Sigmoid colon (tissue), 7 donors: ENCODE results near the gene NATD1. TPM values are rescaled to one million over a fixed set of nuclear protein-coding genes. Genes with fewer than 3 reads are reported as not detected.
"Not testable (repeated sequence)": the region's sequence is repeated elsewhere in the genome, so short reads cannot be mapped to it uniquely, and the experiment has no call there.

ENCODE experiments used
- DNase-seq: peaks from one replicate; pipeline ENCODE4 v3.0.0-alpha.2; 2019
- H3K27ac ChIP-seq, 4 donors: fragments of 200-600 bp; sonication (generic); one replicate each; pipeline ENCODE4 v1.5.1; 2016 to 2019; ENCODE audit warnings: mild to moderate bottlenecking in 1 of 4
- H3K27me3 ChIP-seq, 3 donors: fragments of 200-600 bp; sonication (generic); one replicate each; pipeline ENCODE4 v1.5.1; 2019; ENCODE audit warnings: mild to moderate bottlenecking in 1 of 3
- H3K36me3 ChIP-seq, 4 donors: fragments of 200-600 bp; sonication (generic); one replicate each; pipeline ENCODE4 v1.5.1; 2016 to 2019
- H3K4me1 ChIP-seq, 4 donors: fragments of 200-600 bp; sonication (generic); one replicate each; pipeline ENCODE4 v1.5.1; 2017 to 2019
- H3K4me3 ChIP-seq, 4 donors: fragments of 200-600 bp; sonication (generic); one replicate each; pipeline ENCODE4 v1.5.1; 2017 to 2019; ENCODE audit warnings: mild to moderate bottlenecking in 2 of 4, moderate library complexity in 1 of 4
- H3K9me3 ChIP-seq, 4 donors: fragments of 200-600 bp in 3 of 4; sonication (generic) in 3 of 4; one replicate each; pipeline versions ENCODE4 v1.5.1 to v1.6.1; 2013 to 2019
- EP300 ChIP-seq, 4 donors: sonication (generic); formaldehyde crosslinking; IDR thresholded peaks; one replicate each; pipeline ENCODE4 v1.6.1; 2017; ENCODE audit warnings: antibody characterized with exemption in 4 of 4
- POLR2A ChIP-seq, 2 donors: fragments of 450-650 bp; IDR thresholded peaks; one replicate each; pipeline ENCODE4 v1.6.1; 2016; ENCODE audit warnings: antibody characterized with exemption in 2 of 2, mild to moderate bottlenecking in 2 of 2, moderate library complexity in 2 of 2
- POLR2AphosphoS5 ChIP-seq, 4 donors: sonication (generic); formaldehyde crosslinking; IDR thresholded peaks; one replicate each; pipeline ENCODE4 v1.6.1; 2017; ENCODE audit warnings: antibody characterized with exemption in 4 of 4
- WGBS, 2 donors: extraction: QIAGEN DNeasy Blood & Tissue Kit; methylation state at CpG; one replicate each; pipeline ENCODE4 v1.1.7; 2013; 5-methylcytosine and 5-hydroxymethylcytosine counted together
- intact Hi-C: fragments of 100-400 bp; cut with DNase I; formaldehyde crosslinking; loops from one replicate; pipeline ENCODE4 v1.15.1; 2023
- polyA plus RNA-seq, 3 donors: library from polyadenylated mRNA; stranded (reverse); fragments of 200-250 nt; gene quantifications; one replicate each; pipeline ENCODE4 v1.2.3, GENCODE V29; 2013
- total RNA-seq, 4 donors: library from RNA; depleted of rRNA; stranded (reverse); fragments of >200 nt; gene quantifications; one replicate each; pipeline ENCODE4 v1.1.0, GENCODE V29; 2016
- TF ChIP-seq, protein P1 (sequence below), 4 experiments: fragments of 450-650 bp in 3 of 4; fragments of 200-600 bp in 1 of 4; IDR thresholded peaks; one replicate each; pipeline ENCODE4 v1.5.1; 2016 to 2019; ENCODE audit warnings: antibody characterized with exemption in 4 of 4, mild to moderate bottlenecking in 3 of 4, moderate library complexity in 2 of 4
- donor health status: healthy with polysubstance abuse.
- donor health status: Bipolar disorder and iron deficiency.
- donor health status: healthy.

The NATD1 gene
- total and polyA plus RNA-seq, 7 donors: 2.5 to 13.8 (median 6.8) TPM

DNA sequence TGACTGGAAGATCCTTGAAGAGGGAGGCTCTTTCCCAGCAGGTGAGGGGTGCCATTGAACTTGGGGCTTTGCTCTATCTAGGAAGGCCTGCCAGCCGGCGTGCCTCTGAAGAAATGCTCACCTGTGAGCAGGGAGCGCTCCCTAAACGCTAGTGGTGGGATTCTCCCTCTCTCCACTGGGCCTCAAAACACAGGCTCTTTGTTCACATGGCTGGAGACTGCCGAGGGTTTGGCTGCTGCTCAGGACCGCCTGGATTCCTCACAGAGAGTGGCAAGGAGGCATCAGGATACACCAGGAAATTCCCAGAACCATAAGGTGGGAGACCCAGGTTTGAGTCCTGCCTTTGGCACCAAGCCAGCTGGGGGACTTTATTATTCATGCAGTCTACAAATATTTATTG is 21.7 kb downstream of the NATD1 start:
- Histone ChIP-seq H3K9me3 (peaks cover 0 to 3% (median 0%) of the 10 kb centered on the region in 4 donors), H3K4me3 (no peak overlapping the region), H3K4me1 (no peaks in the 10 kb centered on the region), H3K27me3 (no peaks in the 10 kb centered on the region), H3K27ac (no peak overlapping the region), H3K36me3 (no peaks in the 10 kb centered on the region)
- intact Hi-C loops: no loop called here
- WGBS, 2 donors: 68 to 82% methylated on average over 6 of the region's 6 CpGs
- no peak for DNase-seq
- no peak for TF ChIP-seq POLR2A (IDR thresholded peaks at IDR 0.05)

GRCh38 chr17:21228845-21229244 is 24.4 kb downstream of the NATD1 start:
- 87 to 93% methylated on average over 2 of the region's 2 CpGs for WGBS, 2 donors
- H3K36me3 ChIP-seq: no peaks in the 10 kb centered on the region
- H3K27ac ChIP-seq: no peak overlapping the region
- no peak for DNase-seq
- H3K4me3 ChIP-seq: no peak overlapping the region
- no peaks in the 10 kb centered on the region for H3K4me1 ChIP-seq
- peaks cover 0 to 3% (median 0%) of the 10 kb centered on the region in 4 donors for H3K9me3 ChIP-seq
- TF ChIP-seq EP300 (IDR thresholded peaks at IDR 0.05) (no peak), POLR2A (IDR thresholded peaks at IDR 0.05) (no peak), POLR2AphosphoS5 (IDR thresholded peaks at IDR 0.05) (no peak)
- TF ChIP-seq, protein P1, sequence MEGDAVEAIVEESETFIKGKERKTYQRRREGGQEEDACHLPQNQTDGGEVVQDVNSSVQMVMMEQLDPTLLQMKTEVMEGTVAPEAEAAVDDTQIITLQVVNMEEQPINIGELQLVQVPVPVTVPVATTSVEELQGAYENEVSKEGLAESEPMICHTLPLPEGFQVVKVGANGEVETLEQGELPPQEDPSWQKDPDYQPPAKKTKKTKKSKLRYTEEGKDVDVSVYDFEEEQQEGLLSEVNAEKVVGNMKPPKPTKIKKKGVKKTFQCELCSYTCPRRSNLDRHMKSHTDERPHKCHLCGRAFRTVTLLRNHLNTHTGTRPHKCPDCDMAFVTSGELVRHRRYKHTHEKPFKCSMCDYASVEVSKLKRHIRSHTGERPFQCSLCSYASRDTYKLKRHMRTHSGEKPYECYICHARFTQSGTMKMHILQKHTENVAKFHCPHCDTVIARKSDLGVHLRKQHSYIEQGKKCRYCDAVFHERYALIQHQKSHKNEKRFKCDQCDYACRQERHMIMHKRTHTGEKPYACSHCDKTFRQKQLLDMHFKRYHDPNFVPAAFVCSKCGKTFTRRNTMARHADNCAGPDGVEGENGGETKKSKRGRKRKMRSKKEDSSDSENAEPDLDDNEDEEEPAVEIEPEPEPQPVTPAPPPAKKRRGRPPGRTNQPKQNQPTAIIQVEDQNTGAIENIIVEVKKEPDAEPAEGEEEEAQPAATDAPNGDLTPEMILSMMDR (IDR thresholded peaks at IDR 0.05): no peak
- intact Hi-C loops: no loop called here
- no peaks in the 10 kb centered on the region for H3K27me3 ChIP-seq

DNA sequence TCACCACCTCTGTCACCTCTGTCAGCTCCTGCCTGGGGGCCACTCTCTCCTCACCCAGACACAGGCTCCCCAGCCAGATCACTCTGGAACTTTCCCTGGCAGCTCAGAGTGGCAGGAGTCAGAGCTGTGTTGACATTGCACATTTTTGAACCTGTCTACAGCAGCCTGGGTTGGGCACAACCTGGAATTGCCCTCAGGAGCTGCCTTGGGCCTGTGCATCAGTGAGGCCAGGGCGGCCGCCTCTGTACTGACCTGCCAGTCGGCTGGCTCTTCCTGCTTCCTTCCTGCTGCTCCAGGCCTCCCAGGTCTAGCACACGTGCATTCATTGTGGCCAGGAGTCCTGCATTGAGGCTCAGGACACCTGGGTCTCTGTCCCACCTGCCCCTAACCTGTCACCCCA is 25.1 kb downstream of the NATD1 start:
- WGBS, 2 donors: 78 to 80% methylated on average over 4 of the region's 4 CpGs
- no peaks in the 10 kb centered on the region for H3K27me3 ChIP-seq

DNA sequence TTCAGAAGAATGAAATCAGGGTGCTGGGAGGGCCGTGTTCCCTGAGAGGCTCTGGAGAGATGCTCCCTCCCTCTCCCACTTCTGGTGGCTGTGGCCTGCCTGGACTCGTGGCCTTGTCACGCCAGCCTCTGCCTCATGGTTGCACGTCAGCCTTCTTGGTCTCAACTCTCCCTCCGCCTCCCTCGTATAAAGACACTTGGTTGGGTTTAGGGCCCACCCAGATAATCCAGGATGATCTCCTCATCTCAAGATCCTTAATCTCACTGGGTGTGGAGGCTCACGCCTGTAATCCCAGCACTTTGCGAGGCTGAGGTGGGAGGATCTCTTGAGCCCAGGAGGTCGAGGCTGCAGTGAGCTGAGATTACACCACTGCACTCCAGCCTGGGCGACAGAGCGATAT is 25.9 kb downstream of the NATD1 start:
- H3K36me3 ChIP-seq, H3K4me1 ChIP-seq, H3K9me3 ChIP-seq, intact Hi-C loops, H3K4me3 ChIP-seq, H3K27me3 ChIP-seq, H3K27ac ChIP-seq, DNase-seq: not testable (repeated sequence)
- WGBS, 2 donors: 86 to 92% methylated on average over 11 of the region's 11 CpGs

More for the DNA sequence above, 25.1 kb downstream of the NATD1 start:
- intact Hi-C loops: no loop called here
- H3K27ac ChIP-seq: no peak overlapping the region
- peaks cover 0 to 3% (median 0%) of the 10 kb centered on the region in 4 donors for H3K9me3 ChIP-seq
- no peak for DNase-seq
- TF ChIP-seq POLR2A (IDR thresholded peaks at IDR 0.05) (no peak), EP300 (IDR thresholded peaks at IDR 0.05) (no peak), POLR2AphosphoS5 (IDR thresholded peaks at IDR 0.05) (no peak)
- TF ChIP-seq, protein P1 (IDR thresholded peaks at IDR 0.05): no peak
- no peak overlapping the region for H3K4me3 ChIP-seq
- H3K36me3 ChIP-seq: no peaks in the 10 kb centered on the region
- no peaks in the 10 kb centered on the region for H3K4me1 ChIP-seq

DNA sequence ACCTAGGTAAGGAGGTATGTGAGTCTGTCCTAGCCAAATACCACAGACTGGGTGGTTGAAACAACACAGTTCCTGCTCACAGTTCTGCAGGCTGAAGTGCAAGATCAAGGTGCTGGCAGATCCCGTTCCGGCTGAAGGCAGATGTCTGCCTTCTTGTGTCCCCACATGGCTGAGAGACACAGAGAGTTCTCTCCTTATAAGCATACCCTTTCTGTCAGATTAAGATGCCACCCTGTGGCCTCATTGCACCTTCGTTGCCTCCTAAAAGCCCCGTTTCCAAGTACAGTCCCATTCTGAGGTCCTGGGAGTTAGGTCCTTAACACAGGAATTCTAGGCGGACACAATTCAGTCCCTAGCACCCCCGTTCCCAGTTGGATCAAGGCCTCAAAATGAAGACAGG is 30.1 kb downstream of the NATD1 start:
- Histone ChIP-seq H3K27ac (no peak overlapping the region), H3K4me3 (no peak overlapping the region), H3K9me3 (no peaks in the 10 kb centered on the region), H3K27me3 (no peaks in the 10 kb centered on the region), H3K4me1 (no peaks in the 10 kb centered on the region), H3K36me3 (peaks cover 0 to 8% (median 3%) of the 10 kb centered on the region in 4 donors)
- intact Hi-C loops: no loop called here
- TF ChIP-seq POLR2AphosphoS5 (IDR thresholded peaks at IDR 0.05) (no peak), POLR2A (IDR thresholded peaks at IDR 0.05) (no peak), EP300 (IDR thresholded peaks at IDR 0.05) (no peak)
- TF ChIP-seq, protein P1 (IDR thresholded peaks at IDR 0.05): no peak
- 94 to 96% methylated on average over 6 of the region's 6 CpGs for WGBS, 2 donors
- DNase-seq: no peak

- TF ChIP-seq POLR2AphosphoS5 (IDR thresholded peaks at IDR 0.05) (no peak), POLR2A (IDR thresholded peaks at IDR 0.05) (no peak)
- TF ChIP-seq, protein P1 (IDR thresholded peaks at IDR 0.05): no peak
- Histone ChIP-seq H3K27ac (no peak overlapping the region), H3K4me1 (peaks cover 0 to 17% (median 14%) of the 10 kb centered on the region in 4 donors), H3K27me3 (no peaks in the 10 kb centered on the region), H3K9me3 (no peaks in the 10 kb centered on the region), H3K4me3 (no peak overlapping the region), H3K36me3 (peaks cover 0 to 8% (median 3%) of the 10 kb centered on the region in 4 donors)
- 37 to 71% methylated on average over 3 of the region's 3 CpGs for WGBS, 2 donors
- no peak for DNase-seq
- intact Hi-C loops: loop anchor here (10.0 kb wide), 1 partner anchor 174 kb away; the partner anchor contains the start of gene USP22
These were observed 34.3 kb downstream of the NATD1 start for GRCh38 chr17:21218831-21219380.
